GM18868 (cell line): Measurements from ENCODE around the gene ARID5B.
A peak's percentile ranks its signal among the peaks of the same experiment; 100 is the strongest.

ENCODE experiments used
- ATAC-seq: cut with Tn5 transposase; IDR thresholded peaks from one replicate; pipeline ENCODE4 v1.9.1; 2021; ENCODE audit warnings: mild to moderate bottlenecking, moderate library complexity; ENCODE audit not compliant: unreplicated experiment

ARID5B gene

GRCh38 chr10:62062028-62062427 lies 160.5 kb downstream of the ARID5B start:
- no peak for ATAC-seq

GRCh38 chr10:62062752-62063512 lies 161.4 kb downstream of the ARID5B start:
- ATAC-seq = no peak

- ATAC-seq = no peak
These were observed 162.4 kb downstream of the ARID5B start for GRCh38 chr10:62063795-62064472.

GRCh38 chr10:62067560-62067959 lies 166.1 kb downstream of the ARID5B start:
- no peak for ATAC-seq

GRCh38 chr10:62068464-62068863 lies 167.0 kb downstream of the ARID5B start:
- no peak for ATAC-seq

GRCh38 chr10:62069452-62070178 lies 168.1 kb downstream of the ARID5B start:
- ATAC-seq = no peak

GRCh38 chr10:62071846-62072281 lies 170.4 kb downstream of the ARID5B start:
- ATAC-seq = no peak

GRCh38 chr10:62072901-62073300 lies 171.4 kb downstream of the ARID5B start:
- no peak for ATAC-seq

- no peak for ATAC-seq
These were observed 171.9 kb downstream of the ARID5B start for GRCh38 chr10:62073429-62073828.

- no peak for ATAC-seq
These were observed 173.9 kb downstream of the ARID5B start for GRCh38 chr10:62075414-62075813.

- ATAC-seq = no peak
These were observed 174.4 kb downstream of the ARID5B start for GRCh38 chr10:62075912-62076311.

GRCh38 chr10:62076891-62077290 lies 175.4 kb downstream of the ARID5B start:
- ATAC-seq = no peak

- ATAC-seq = no peak
These were observed 176.0 kb downstream of the ARID5B start for GRCh38 chr10:62077330-62078015.

- peak; percentile 60 for ATAC-seq
These were observed 178.5 kb downstream of the ARID5B start for GRCh38 chr10:62079885-62080559.

- ATAC-seq = no peak
These were observed 179.4 kb downstream of the ARID5B start for GRCh38 chr10:62080905-62081304.

GRCh38 chr10:62081341-62082270 lies 180.1 kb downstream of the ARID5B start:
- ATAC-seq = no peak

GRCh38 chr10:62082271-62082656 lies 180.8 kb downstream of the ARID5B start:
- ATAC-seq = no peak

- ATAC-seq = peak; percentile 64
These were observed 181.4 kb downstream of the ARID5B start for GRCh38 chr10:62082729-62083411.
